Loucy (cell line): Measurements from ENCODE around the gene FRMD4A.

ENCODE experiments used
- CTCF ChIP-seq: fragments of 200-600 bp; sonication (generic); conservative IDR thresholded peaks from 2 replicates; pipeline ENCODE4 v1.5.1; 2014; ENCODE audit warnings: mild to moderate bottlenecking, antibody characterized with exemption, low read length
- EZH2phosphoT487 ChIP-seq: fragments of 200-600 bp; IDR thresholded peaks from 2 replicates; pipeline ENCODE4 v1.6.1; 2018; ENCODE audit warnings: antibody characterized with exemption, mild to moderate bottlenecking, moderate library complexity, borderline replicate concordance

- TF ChIP-seq CTCF (no peak), EZH2phosphoT487 (no peak)
These were observed 579.4 kb downstream of the FRMD4A start for GRCh38 chr10:13751191-13751764.
